Activated effector memory CD4-positive, alpha-beta T cell treated with anti-CD3 and anti-CD28 coated beads, Interleukin-2, amount 50 U/mL, for 16 hours (primary cell): ENCODE data around the gene CLMN.

Source experiments
- DNase-seq: peaks from one replicate; pipeline ENCODE4 v3.0.0-alpha.2; 2020

The CLMN gene

DNA sequence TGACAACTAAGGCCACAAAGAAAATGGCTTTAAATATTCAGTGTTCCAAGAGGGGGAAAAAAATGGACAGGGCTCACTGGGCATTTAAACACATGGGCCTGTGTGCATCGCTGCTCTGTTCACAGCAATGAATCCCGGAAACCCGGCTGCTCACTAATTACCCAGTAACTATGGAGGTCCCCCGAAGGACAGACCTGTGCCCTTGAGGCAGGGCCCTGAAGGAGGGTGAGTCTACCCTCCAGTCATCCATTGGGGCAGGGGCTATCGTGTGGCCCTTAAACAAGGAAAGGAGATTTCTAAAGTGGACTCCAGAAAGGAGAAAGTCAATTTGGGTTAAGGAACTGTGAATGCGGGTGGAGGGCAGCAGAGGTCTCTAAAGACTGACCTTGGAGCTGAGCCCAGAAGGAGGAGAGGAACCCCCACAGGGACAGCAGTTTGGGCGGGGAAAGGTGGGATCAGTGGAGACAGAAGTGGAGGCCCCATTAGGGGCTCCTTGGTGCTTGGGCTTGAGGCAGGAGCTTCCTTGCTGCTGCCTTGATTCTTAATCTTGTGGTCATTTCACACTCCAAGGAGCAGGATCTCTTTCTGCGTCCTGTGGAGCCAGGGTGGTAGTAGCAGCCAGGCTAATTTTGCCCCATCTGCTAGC, 1.4 kb upstream of the CLMN start:
- DNase-seq: no peak

- DNase-seq: no peak
Observed at GRCh38 chr14:95320078-95320895, 579 bp upstream of the CLMN start.

- no peak for DNase-seq
Observed at GRCh38 chr14:95318399-95319311, 1.1 kb downstream of the CLMN start.

- DNase-seq: no peak
Observed at GRCh38 chr14:95317817-95318343, 1.8 kb downstream of the CLMN start.

DNA sequence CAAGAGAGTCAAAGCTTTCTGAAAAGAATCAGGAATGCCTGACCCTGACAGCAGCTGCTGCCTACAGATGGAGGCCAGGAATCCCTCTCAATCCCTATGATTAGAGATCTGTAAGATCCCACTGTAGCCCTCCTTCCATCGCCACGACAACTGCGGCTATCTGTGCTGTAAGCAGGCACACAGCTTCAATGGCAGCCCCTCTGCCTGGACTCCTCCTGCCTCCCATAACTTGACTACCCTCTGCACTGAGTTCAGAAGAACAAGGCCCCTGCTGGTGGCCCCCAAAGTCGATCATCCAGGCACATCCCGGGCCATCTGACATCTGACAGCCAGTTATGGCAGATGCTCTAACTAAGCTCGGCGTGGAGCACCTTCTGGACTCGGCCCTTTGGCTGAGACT, 2.9 kb downstream of the CLMN start:
- DNase-seq: no peak

GRCh38 chr14:95315579-95315978, 4.1 kb downstream of the CLMN start:
- DNase-seq: no peak

DNA sequence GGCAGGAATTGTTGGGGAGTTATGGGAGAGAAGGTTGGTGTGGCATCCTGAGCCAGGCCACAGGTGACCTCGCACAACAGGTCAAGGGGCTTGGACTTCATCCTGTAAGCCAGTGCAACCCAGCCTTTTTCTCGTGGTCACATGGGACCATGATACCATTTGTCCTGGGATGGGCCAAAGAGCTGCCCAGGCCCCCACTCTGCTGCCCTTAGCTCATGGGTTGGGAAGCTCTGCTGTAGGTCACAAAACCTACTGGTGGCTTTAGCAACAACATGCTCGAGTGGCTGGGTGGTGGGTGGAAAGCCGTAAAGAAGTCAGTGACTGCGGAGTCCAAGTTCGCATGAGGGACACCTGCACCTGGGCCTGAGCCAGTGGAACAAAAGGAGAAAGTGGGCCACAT, 4.6 kb downstream of the CLMN start:
- no peak for DNase-seq

DNA sequence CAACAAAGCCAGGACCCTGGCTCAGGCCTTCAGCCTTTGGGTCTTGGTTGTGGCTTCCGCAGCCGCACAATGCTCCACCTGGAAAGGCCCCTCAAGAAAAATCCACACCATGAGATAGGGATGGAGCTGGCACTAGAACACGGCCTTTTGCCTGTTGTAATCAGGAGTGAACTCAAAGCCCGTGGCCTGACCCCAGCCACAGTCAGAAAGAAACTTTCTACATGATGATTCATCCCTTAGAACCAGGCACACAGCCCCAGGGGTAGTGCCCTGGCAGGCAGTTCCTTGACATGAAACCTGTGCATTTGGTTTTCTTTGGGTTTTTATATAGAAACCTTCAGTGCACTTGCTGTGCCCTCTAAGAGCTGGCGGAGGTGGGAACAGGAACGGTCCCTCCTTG, 5.1 kb downstream of the CLMN start:
- peak; percentile 66 for DNase-seq

GRCh38 chr14:95313707-95314106, 6.0 kb downstream of the CLMN start:
- DNase-seq: no peak

GRCh38 chr14:95313190-95313589, 6.5 kb downstream of the CLMN start:
- DNase-seq: no peak

- DNase-seq: no peak
Observed at GRCh38 chr14:95312311-95312710, 7.4 kb downstream of the CLMN start.

DNA sequence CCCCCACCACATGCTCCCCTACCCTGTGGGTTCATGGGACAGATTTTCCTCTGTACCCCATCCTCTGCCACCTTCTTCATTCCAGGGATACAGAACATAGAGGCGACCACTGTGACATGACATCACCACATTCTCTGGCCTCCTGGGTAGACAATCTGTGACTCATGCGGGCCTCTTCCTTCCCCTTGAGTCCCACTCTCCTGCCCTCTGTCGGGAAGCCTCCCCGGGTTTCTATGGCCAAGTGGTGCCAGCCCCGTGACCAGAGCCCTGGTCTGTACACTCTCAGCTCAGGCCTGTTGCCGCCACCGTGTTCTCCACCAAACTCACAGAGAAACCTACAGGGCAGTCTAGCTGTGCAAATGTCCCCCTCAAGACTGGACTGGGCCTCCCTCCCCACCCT, 8.0 kb downstream of the CLMN start:
- DNase-seq: no peak

DNA sequence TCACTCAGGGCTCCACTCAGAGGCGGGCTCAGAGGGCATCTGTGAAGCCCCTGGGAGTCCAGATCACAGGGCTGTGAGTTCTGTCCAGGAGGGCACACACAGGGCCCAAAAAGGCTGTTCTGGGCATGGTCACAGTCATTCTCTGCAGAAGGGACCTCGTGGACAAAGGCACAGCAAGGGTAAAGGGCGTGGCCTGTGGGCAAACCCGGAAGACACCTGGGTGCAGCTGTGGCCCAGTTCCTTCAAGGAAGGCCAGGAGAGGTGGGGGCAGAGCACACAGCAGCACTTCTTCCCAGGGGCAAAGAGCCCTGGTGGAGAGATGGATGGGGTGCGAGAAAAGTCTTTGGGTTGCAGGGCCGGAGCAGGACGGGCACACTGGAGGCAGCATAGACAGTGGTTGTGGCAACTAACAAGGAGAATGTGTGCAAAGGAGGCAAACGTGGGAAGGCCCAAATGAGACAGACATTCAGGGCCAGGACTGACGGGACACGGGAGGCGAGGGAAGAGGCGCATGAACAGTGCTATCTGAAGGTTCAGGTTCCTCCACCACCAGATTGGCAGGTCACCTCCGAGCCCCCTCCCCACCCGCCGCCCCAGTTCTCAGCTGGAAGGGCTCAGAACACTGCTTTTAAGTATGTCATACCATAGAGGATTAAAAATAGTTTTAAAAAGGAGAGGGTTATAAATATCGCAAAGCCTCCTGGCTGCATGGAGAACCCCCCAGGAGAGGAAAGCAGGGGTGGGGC, 8.9 kb downstream of the CLMN start:
- DNase-seq: no peak

DNA sequence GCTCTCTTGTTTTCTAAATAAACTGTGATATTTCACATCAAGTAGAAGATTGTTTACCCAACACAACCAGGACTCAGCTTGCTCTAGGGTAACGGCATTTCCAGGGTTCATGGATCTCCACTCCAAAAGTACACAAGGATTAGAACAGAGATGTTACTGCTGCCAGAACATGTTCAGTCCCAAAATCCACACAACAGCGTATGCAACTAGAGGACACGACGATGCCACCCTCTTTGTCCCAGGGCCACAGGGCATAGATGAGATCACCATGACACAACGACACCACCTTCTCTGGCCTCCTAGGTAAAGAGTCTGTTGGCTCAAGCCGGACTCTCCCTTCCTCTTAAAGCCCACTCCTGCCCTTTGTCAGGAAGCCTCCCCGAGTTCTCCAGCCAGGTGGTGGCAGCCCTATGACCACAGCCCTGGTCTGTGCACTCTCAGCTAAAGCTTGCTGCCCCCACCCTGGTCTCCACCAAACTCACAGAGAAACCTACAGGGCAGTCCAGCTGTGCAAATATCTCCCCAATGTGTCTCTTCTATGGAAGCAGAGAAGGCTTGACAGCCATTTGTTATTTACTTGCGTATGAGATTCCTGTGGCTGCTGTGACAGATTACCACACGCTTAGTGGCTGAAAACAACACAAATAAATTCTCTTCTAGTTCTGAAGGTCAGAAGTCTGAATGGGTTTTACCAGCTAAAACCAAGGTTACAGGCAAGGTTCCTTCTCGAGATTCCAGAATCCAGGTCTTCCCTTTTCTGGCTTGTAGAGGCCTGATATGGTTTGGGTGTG, 10.3 kb downstream of the CLMN start:
- DNase-seq: no peak

GRCh38 chr14:95308073-95308472, 11.6 kb downstream of the CLMN start:
- no peak for DNase-seq

DNA sequence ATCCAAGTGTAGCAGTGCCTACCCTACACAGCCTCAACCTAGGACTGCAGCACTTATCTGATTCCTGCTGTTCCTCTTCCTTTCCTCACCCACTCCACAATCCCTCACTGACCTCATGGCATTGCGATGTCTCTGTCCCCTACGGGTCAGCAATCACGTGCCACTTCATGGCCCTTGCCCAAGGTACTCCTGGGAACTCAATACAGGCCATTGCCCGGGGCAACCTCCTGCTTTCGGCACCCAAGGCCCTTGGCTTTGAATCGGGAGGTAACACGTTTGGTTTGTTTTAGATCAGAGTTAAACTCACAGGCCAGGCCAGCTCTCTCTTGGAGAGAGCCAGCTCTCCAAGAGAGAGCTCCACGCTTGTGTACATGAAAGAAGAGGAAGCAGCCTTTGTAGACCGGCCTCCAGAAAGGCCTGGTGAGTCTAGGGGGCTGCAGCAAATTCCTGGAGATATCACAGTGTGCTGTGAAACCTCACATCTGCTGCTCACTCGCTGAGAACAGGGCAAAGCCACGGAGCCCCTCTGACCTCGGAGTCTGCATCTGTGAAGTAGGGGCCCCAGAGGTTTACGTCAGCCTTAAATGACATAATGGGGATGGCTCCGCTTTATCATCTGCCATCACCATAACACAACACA, 12.2 kb downstream of the CLMN start:
- DNase-seq: no peak

- DNase-seq: no peak
Observed at GRCh38 chr14:95305940-95306339, 13.8 kb downstream of the CLMN start.

- DNase-seq: no peak
Observed at GRCh38 chr14:95305145-95305544, 14.6 kb downstream of the CLMN start.

GRCh38 chr14:95304342-95304741, 15.4 kb downstream of the CLMN start:
- no peak for DNase-seq

DNA sequence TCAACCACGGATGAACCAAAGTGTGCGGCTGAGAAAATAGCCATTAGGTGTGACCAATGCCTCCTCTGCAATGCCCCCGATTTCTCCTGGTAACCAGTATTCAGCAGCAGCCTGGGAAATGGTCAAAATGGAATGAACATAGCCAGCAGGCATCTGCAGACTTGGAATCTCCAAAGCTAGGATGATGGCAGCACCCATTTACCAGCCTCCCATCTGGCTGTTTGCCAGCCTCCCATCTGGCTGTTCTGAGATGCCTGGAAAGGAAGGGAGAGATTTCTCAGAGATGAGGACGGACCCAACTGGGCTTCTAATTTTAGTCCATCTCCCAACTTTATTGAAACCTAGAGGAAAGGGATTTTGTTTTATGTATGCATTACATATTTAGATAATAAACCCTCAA, 16.2 kb downstream of the CLMN start:
- DNase-seq: no peak
